Neuron (in vitro differentiated cells): ENCODE data around the gene TEN1.

Experiments used
- H2AFZ ChIP-seq: one replicate; pipeline ENCODE4 v1.6.1; 2013; ENCODE audit warnings: low read depth, mild to moderate bottlenecking, inconsistent platforms, low read length, moderate library complexity
- H3K27me3 ChIP-seq: one replicate; pipeline ENCODE4 v1.6.1; 2013; ENCODE audit warnings: low read length; ENCODE audit not compliant: insufficient read depth
- H3K36me3 ChIP-seq: one replicate; pipeline ENCODE4 v1.6.1; 2013; ENCODE audit warnings: low read length; ENCODE audit not compliant: insufficient read depth
- H3K4me1 ChIP-seq: one replicate; pipeline ENCODE4 v1.6.1; 2013; ENCODE audit warnings: low read length; ENCODE audit not compliant: insufficient read depth
- H3K4me3 ChIP-seq: 2 replicates; pipeline ENCODE4 v1.5.1; 2013; ENCODE audit warnings: mild to moderate bottlenecking, low read length, moderate library complexity
- H3K9me3 ChIP-seq: one replicate; pipeline ENCODE4 v1.6.1; 2013; ENCODE audit warnings: low read length

TEN1 gene

GRCh38 chr17:76017481-76018339 is 38.7 kb downstream of the TEN1 start:
- no peaks in the 10 kb centered on the region for H3K9me3 ChIP-seq
- H3K27me3 ChIP-seq: peaks cover 11% of the 10 kb centered on the region
- H3K36me3 ChIP-seq: no peaks in the 10 kb centered on the region
- H3K4me3 ChIP-seq: no peak overlapping the region
- H2AFZ ChIP-seq: no peak overlapping the region
- peaks cover 5% of the 10 kb centered on the region for H3K4me1 ChIP-seq

- H3K4me1 ChIP-seq: peaks cover 5% of the 10 kb centered on the region
- no peak overlapping the region for H3K4me3 ChIP-seq
- H2AFZ ChIP-seq: no peak overlapping the region
- peaks cover 11% of the 10 kb centered on the region for H3K27me3 ChIP-seq
- H3K9me3 ChIP-seq: no peaks in the 10 kb centered on the region
- H3K36me3 ChIP-seq: no peaks in the 10 kb centered on the region
Measured at GRCh38 chr17:76018340-76018680, 39.3 kb downstream of the TEN1 start.

GRCh38 chr17:76018801-76019200 is 39.8 kb downstream of the TEN1 start:
- H3K27me3 ChIP-seq: peaks cover 14% of the 10 kb centered on the region
- no peak overlapping the region for H2AFZ ChIP-seq
- H3K9me3 ChIP-seq: no peaks in the 10 kb centered on the region
- H3K36me3 ChIP-seq: no peaks in the 10 kb centered on the region
- H3K4me3 ChIP-seq: no peak overlapping the region
- peaks cover 3% of the 10 kb centered on the region for H3K4me1 ChIP-seq

- Histone ChIP-seq H3K4me3 (no peak overlapping the region), H3K9me3 (no peaks in the 10 kb centered on the region), H3K4me1 (no peaks in the 10 kb centered on the region), H3K36me3 (no peaks in the 10 kb centered on the region), H2AFZ (no peak overlapping the region), H3K27me3 (peaks cover 14% of the 10 kb centered on the region)
Measured at GRCh38 chr17:76019833-76020467, 40.9 kb downstream of the TEN1 start.

GRCh38 chr17:76022285-76022684 is 43.2 kb downstream of the TEN1 start:
- H3K4me3 ChIP-seq: no peak overlapping the region
- no peaks in the 10 kb centered on the region for H3K4me1 ChIP-seq
- no peak overlapping the region for H2AFZ ChIP-seq
- peaks cover 8% of the 10 kb centered on the region for H3K27me3 ChIP-seq
- H3K9me3 ChIP-seq: no peaks in the 10 kb centered on the region
- no peaks in the 10 kb centered on the region for H3K36me3 ChIP-seq

GRCh38 chr17:76022973-76023899 is 44.2 kb downstream of the TEN1 start:
- Histone ChIP-seq H3K4me3 (no peak overlapping the region), H3K36me3 (no peaks in the 10 kb centered on the region), H2AFZ (no peak overlapping the region), H3K9me3 (no peaks in the 10 kb centered on the region), H3K4me1 (no peaks in the 10 kb centered on the region), H3K27me3 (peaks cover 3% of the 10 kb centered on the region)

- H3K36me3 ChIP-seq: no peaks in the 10 kb centered on the region
- no peaks in the 10 kb centered on the region for H3K9me3 ChIP-seq
- no peak overlapping the region for H2AFZ ChIP-seq
- no peak overlapping the region for H3K4me3 ChIP-seq
- H3K27me3 ChIP-seq: peaks cover 3% of the 10 kb centered on the region
- H3K4me1 ChIP-seq: no peaks in the 10 kb centered on the region
Measured at GRCh38 chr17:76023900-76024237, 44.8 kb downstream of the TEN1 start.

- Histone ChIP-seq H3K9me3 (no peaks in the 10 kb centered on the region), H3K27me3 (peaks cover 3% of the 10 kb centered on the region), H3K36me3 (no peaks in the 10 kb centered on the region), H2AFZ (no peak overlapping the region), H3K4me1 (peaks cover 1% of the 10 kb centered on the region), H3K4me3 (no peak overlapping the region)
Measured at GRCh38 chr17:76024353-76024752, 45.3 kb downstream of the TEN1 start.

GRCh38 chr17:76025294-76025693 is 46.3 kb downstream of the TEN1 start:
- peaks cover 3% of the 10 kb centered on the region for H3K27me3 ChIP-seq

GRCh38 chr17:76026714-76027158 is 47.7 kb downstream of the TEN1 start:
- Histone ChIP-seq H3K4me3 (no peak overlapping the region), H3K27me3 (peaks cover 3% of the 10 kb centered on the region), H3K9me3 (no peaks in the 10 kb centered on the region), H3K4me1 (peaks cover 7% of the 10 kb centered on the region), H2AFZ (no peak overlapping the region), H3K36me3 (no peaks in the 10 kb centered on the region)

More at GRCh38 chr17:76025294-76025693, 46.3 kb downstream of the TEN1 start:
- Histone ChIP-seq H3K4me3 (no peak overlapping the region), H2AFZ (no peak overlapping the region), H3K9me3 (no peaks in the 10 kb centered on the region), H3K4me1 (peaks cover 7% of the 10 kb centered on the region), H3K36me3 (no peaks in the 10 kb centered on the region)

GRCh38 chr17:76027159-76027839 is 48.3 kb downstream of the TEN1 start, which contains the start of gene EVPL:
TSS of gene EVPL (minus strand) at chr17:76027306. CDS start at chr17:76027198, 108 bp downstream.
- no peak within 1 kb of the TSS for H2AFZ ChIP-seq
- no peaks in the 10 kb centered on the region for H3K36me3 ChIP-seq
- no peak within 1 kb of the TSS for H3K4me3 ChIP-seq
- no peaks in the 10 kb centered on the region for H3K9me3 ChIP-seq
- peaks cover 7% of the 10 kb centered on the region for H3K4me1 ChIP-seq
- peaks cover 3% of the 10 kb centered on the region for H3K27me3 ChIP-seq

- H3K9me3 ChIP-seq: no peaks in the 10 kb centered on the region
- H3K27me3 ChIP-seq: no peaks in the 10 kb centered on the region
- peaks cover 7% of the 10 kb centered on the region for H3K4me1 ChIP-seq
Measured at GRCh38 chr17:76032073-76032779, 53.2 kb downstream of the TEN1 start.

More at GRCh38 chr17:76032073-76032779, 53.2 kb downstream of the TEN1 start:
- no peaks in the 10 kb centered on the region for H3K36me3 ChIP-seq
- no peak overlapping the region for H2AFZ ChIP-seq
- H3K4me3 ChIP-seq: no peak overlapping the region
